ENCODE data around the gene NCOA3.

- TF ChIP-seq ATF7 (IDR thresholded peaks at IDR 0.05; ENCODE audit: low read depth) (no peak), CTCF (IDR thresholded peaks at IDR 0.05 in 2 of 3, conservative IDR thresholded peaks at IDR 0.05 in 1 of 3; ENCODE audit: control insufficient read depth in 2 of 3, extremely low read depth in 1 of 3, insufficient read depth in 1 of 3, low read depth in 3 of 3, low read length in 3 of 3) (no peak), PRDM15 (CRISPR knock-in tag; IDR thresholded peaks at IDR 0.05) (no peak), SP1 (IDR thresholded peaks at IDR 0.05; ENCODE audit: low read depth, low read length) (no peak), POLR2A (IDR thresholded peaks at IDR 0.05; ENCODE audit: low read depth, low read length) (no peak), STAT3 (IDR thresholded peaks at IDR 0.05; ENCODE audit: low read depth, low read length) (no peak), JUNB (IDR thresholded peaks at IDR 0.05) (no peak), MYC (IDR thresholded peaks at IDR 0.05; ENCODE audit: insufficient read depth, insufficient read length, insufficient replicate concordance, low read length, severe bottlenecking) (no peak), ZNF274 (IDR thresholded peaks at IDR 0.05; ENCODE audit: insufficient read depth, insufficient read length) (no peak), SUPT20H (IDR thresholded peaks at IDR 0.05; ENCODE audit: borderline replicate concordance, control insufficient read depth, low read depth, low read length) (no peak)
- TF ChIP-seq, protein P1, sequence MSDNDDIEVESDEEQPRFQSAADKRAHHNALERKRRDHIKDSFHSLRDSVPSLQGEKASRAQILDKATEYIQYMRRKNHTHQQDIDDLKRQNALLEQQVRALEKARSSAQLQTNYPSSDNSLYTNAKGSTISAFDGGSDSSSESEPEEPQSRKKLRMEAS (IDR thresholded peaks at IDR 0.05; ENCODE audit: low read depth, low read length) = no peak
These were observed 73.1 kb downstream of the NCOA3 start for GRCh38 chr20:47574616-47575364.

Measured in GM12878 (cell line).